Glutamatergic neuron (in vitro differentiated cells): Measurements from ENCODE around the gene WDR7. TPM values are rescaled to one million over a fixed set of nuclear protein-coding genes. Genes with fewer than 3 reads are reported as not detected.

Source experiments
- DNase-seq: peaks from one replicate; pipeline ENCODE4 v3.0.0; 2022
- H3K27ac Mint-ChIP-seq: one replicate; pipeline ENCODE4 v1.8.0; 2020; ENCODE audit warnings: mild to moderate bottlenecking, mixed read lengths, inconsistent platforms; ENCODE audit not compliant: unreplicated experiment
- H3K27me3 Mint-ChIP-seq: one replicate; pipeline ENCODE4 v1.8.0; 2020; ENCODE audit warnings: mild to moderate bottlenecking, moderate library complexity, mixed read lengths, inconsistent platforms; ENCODE audit not compliant: unreplicated experiment
- H3K36me3 Mint-ChIP-seq: one replicate; pipeline ENCODE4 v1.8.0; 2020; ENCODE audit warnings: mild to moderate bottlenecking, mixed read lengths, inconsistent platforms; ENCODE audit not compliant: unreplicated experiment
- H3K4me1 Mint-ChIP-seq: one replicate; pipeline ENCODE4 v1.8.0; 2020; ENCODE audit warnings: mild to moderate bottlenecking, low read depth, mixed read lengths, inconsistent platforms; ENCODE audit not compliant: unreplicated experiment
- H3K4me3 Mint-ChIP-seq: one replicate; pipeline ENCODE4 v1.8.0; 2020; ENCODE audit warnings: mild to moderate bottlenecking, mixed read lengths, inconsistent platforms; ENCODE audit not compliant: unreplicated experiment
- H3K9me3 Mint-ChIP-seq: one replicate; pipeline ENCODE4 v1.8.0; 2020; ENCODE audit warnings: mild to moderate bottlenecking, moderate library complexity, mixed read lengths, inconsistent platforms; ENCODE audit not compliant: unreplicated experiment
- total RNA-seq: library from RNA; stranded (reverse); fragmentation: NEBNext Ultra II Directional; extraction: Animal tissue kit (Norgen Biotek cat#: 25700); gene quantifications from one replicate; pipeline ENCODE4 v1.2.1, GENCODE V29; 2021; ENCODE audit not compliant: unreplicated experiment
- TF ChIP-seq, protein P1 (sequence below): fragments of 200-600 bp; sonication (generic); IDR thresholded peaks from one replicate; pipeline ENCODE4 v1.5.0; 2021; ENCODE audit not compliant: partially characterized antibody, unreplicated experiment

WDR7 gene
- total RNA-seq, 1 donor from 2014 or later: 41.8 TPM

DNA sequence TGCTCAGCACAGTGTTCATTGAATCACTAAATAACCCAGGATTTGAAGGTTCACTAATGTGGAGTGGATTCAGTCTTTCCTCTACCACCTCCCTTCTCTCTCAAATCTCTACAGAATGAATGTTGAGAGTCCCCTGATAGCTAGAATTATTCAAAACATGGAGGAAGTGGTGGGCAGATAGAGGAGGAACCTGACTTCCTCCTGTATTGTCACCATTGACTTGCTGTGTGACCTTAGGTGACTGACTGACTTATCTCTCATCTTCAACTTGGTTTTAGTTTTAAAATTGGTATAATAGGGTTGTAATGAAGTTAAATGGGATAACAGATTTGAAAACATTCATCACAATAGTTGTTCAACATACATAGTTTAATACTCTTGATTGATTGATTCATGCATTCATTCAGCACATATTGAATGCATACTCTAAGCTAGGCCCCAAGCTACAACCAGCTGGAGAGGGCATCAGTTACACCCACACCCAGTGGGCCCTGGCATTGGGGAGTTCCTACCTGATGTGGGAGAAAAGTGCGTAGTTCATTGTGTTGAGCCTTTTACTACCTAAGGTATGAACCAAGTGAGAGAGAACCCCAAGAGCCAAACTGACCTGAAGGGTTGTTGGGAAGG is 96.0 kb downstream of the WDR7 start:
- no peak for DNase-seq
- H3K27me3 Mint-ChIP-seq: no peaks in the 10 kb centered on the region
- no peak overlapping the region for H3K27ac Mint-ChIP-seq
- no peaks in the 10 kb centered on the region for H3K36me3 Mint-ChIP-seq
- TF ChIP-seq, protein P1, sequence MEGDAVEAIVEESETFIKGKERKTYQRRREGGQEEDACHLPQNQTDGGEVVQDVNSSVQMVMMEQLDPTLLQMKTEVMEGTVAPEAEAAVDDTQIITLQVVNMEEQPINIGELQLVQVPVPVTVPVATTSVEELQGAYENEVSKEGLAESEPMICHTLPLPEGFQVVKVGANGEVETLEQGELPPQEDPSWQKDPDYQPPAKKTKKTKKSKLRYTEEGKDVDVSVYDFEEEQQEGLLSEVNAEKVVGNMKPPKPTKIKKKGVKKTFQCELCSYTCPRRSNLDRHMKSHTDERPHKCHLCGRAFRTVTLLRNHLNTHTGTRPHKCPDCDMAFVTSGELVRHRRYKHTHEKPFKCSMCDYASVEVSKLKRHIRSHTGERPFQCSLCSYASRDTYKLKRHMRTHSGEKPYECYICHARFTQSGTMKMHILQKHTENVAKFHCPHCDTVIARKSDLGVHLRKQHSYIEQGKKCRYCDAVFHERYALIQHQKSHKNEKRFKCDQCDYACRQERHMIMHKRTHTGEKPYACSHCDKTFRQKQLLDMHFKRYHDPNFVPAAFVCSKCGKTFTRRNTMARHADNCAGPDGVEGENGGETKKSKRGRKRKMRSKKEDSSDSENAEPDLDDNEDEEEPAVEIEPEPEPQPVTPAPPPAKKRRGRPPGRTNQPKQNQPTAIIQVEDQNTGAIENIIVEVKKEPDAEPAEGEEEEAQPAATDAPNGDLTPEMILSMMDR: no peak
- peaks cover 1% of the 10 kb centered on the region for H3K9me3 Mint-ChIP-seq
- H3K4me3 Mint-ChIP-seq: no peak overlapping the region
- peaks cover 6% of the 10 kb centered on the region for H3K4me1 Mint-ChIP-seq

DNA sequence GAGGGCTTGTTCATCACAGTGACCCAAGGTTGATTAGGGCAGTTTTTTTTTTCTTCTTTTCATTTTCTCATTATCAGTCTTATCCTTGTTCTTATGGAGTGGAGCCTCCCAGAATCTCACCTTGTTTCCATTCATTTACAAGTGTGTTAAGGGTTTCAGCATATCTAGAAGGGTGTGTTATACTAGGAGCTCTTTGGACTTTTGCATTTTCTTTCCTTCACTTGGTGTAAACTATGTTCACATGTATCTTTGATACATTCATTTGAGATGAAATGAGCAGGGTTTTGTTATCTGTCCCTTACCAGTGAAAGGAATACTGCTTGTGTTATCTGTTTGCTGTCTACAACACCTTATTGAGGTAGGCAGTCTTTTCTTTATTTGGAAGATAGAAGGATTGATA is 96.7 kb downstream of the WDR7 start:
- peaks cover 6% of the 10 kb centered on the region for H3K4me1 Mint-ChIP-seq
- peaks cover 1% of the 10 kb centered on the region for H3K9me3 Mint-ChIP-seq
- no peak for DNase-seq
- TF ChIP-seq, protein P1: no peak
- H3K36me3 Mint-ChIP-seq: no peaks in the 10 kb centered on the region
- H3K27ac Mint-ChIP-seq: no peak overlapping the region
- no peaks in the 10 kb centered on the region for H3K27me3 Mint-ChIP-seq
- H3K4me3 Mint-ChIP-seq: peak overlapping the region; percentile 26

DNA sequence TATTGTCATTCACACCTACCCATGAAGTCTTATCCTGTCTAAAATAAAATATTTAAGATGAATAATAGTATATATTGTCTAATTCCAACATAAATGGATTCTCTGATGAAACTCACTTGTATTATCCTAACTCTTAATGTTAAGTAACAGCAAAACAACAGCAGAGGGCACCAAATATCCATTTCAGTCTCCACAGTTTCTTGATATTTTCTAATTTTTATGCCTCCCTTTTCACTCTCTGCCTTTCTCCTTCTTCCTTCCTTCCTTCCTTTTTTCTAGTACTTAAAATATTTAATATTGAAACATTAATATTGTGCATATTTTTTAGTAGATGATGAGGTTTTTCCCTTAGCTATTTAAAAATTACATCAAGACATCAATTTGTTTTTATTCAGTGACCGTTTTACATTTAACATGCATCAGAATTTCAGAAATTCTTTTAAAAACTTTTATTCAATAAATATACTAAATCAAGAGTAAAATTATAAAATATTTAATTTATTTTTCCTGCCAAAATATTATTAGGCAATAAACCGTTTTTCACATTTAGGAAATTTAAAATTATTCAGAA is 97.6 kb downstream of the WDR7 start:
- Mint-ChIP-seq H3K4me3 (no peak overlapping the region), H3K27me3 (no peaks in the 10 kb centered on the region), H3K36me3 (no peaks in the 10 kb centered on the region), H3K9me3 (peaks cover 1% of the 10 kb centered on the region), H3K4me1 (peaks cover 6% of the 10 kb centered on the region), H3K27ac (no peak overlapping the region)
- DNase-seq: no peak
- TF ChIP-seq, protein P1: peak; percentile 70

DNA sequence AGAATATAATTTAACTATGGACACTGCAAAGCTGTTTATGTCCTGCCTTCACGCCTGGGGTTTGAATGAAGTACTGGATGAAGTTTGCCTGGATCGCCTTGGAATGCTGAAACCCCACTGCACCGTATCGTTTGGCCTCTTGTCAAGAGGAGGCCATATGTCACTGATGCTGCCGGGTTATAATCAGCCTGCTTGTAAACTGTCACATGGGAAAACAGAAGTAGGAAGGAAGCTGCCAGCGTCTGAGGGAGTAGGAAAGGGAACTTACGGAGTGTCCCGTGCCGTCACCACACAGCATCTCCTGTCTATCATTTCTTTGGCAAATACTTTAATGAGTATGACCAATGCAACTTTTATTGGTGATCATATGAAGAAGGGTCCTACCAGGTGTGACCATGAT is 105.8 kb downstream of the WDR7 start:
- Mint-ChIP-seq H3K4me1 (peaks cover 26% of the 10 kb centered on the region), H3K27ac (peak overlapping the region; percentile 100), H3K27me3 (peaks cover 10% of the 10 kb centered on the region), H3K9me3 (peaks cover 11% of the 10 kb centered on the region), H3K4me3 (peak overlapping the region; percentile 90), H3K36me3 (no peaks in the 10 kb centered on the region)
- peak; percentile 47 for DNase-seq
- TF ChIP-seq, protein P1: no peak

DNA sequence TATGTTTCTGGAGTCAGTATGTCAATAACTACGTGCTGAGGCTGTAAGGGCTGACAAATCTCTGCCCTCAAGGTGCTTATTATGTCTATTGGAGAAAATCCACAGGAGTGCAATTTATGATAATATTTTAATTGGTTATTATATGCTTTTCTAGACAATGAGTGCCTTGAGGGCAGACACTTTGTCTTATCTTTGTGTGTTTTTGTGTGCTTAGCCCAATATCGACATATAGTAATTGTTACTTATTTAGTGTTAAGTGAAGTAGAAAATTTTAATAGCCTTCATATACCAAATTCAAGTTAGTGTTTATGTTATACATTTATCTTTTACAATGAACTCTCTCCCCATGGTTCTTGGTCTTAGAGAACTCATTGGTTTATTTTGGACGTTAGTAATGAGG is 118.9 kb downstream of the WDR7 start:
- TF ChIP-seq, protein P1: no peak
- no peak overlapping the region for H3K4me3 Mint-ChIP-seq
- no peaks in the 10 kb centered on the region for H3K9me3 Mint-ChIP-seq
- no peak overlapping the region for H3K27ac Mint-ChIP-seq
- no peaks in the 10 kb centered on the region for H3K36me3 Mint-ChIP-seq
- H3K4me1 Mint-ChIP-seq: peaks cover 8% of the 10 kb centered on the region
- no peak for DNase-seq
- peaks cover 2% of the 10 kb centered on the region for H3K27me3 Mint-ChIP-seq
